ENCODE measurements around the gene PHF1.

DNA sequence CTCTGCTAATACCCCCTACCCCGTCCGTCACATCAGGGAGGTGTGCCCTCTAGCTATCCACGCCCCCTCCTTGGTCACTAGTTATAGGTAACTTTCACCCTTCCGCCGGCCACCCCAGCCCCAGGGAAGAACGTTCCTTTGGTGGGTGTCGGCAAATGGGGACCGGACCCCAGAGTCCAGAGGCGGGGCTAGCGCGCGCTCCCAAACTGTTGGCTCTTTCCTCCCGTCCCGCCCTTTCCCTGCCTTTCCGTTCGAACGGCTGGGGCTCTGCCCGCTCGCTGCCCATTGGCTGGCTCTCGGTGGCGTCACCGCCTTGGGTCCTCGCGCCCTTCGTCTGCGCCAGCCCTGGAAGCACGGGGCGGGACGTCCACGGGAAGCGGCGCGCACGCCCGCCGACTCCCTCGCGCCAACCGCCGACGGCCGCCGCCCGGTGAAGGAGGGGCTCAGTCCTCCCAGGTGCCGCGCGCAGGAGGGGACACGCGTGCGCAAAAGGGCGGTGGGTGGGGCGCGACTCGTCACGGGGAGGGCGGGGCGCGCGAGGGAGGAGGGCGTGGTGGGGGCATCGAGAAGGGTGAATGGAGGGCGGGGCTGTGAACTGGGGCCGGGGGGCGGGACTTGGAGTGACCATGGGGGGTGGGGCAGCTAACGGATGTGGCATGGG lies 634 bp upstream of the PHF1 start:
- TF ChIP-seq POLR2AphosphoS5 (IDR thresholded peaks at IDR 0.05; ENCODE audit: low read depth, low read length) (peak; percentile 68; the same call in 1 of the 2 replicates), POLR2A (IDR thresholded peaks at IDR 0.05; ENCODE audit: low read depth, low read length) (no peak), SPI1 (IDR thresholded peaks at IDR 0.05; ENCODE audit: low read depth, low read length) (no peak), TAF1 (IDR thresholded peaks at IDR 0.05; ENCODE audit: low read depth, low read length) (no peak)
